ENCODE measurements around the gene FBXL17. TPM values are rescaled to one million over a fixed set of nuclear protein-coding genes. Genes with fewer than 3 reads are reported as not detected.

FBXL17 gene
- total and polyA plus RNA-seq, 9 of the 15 experiments (the other 6 are each of a cell fraction or from before 2014, with no cell fraction given) = 0.32 to 5.4 (median 1.8) TPM

DNA sequence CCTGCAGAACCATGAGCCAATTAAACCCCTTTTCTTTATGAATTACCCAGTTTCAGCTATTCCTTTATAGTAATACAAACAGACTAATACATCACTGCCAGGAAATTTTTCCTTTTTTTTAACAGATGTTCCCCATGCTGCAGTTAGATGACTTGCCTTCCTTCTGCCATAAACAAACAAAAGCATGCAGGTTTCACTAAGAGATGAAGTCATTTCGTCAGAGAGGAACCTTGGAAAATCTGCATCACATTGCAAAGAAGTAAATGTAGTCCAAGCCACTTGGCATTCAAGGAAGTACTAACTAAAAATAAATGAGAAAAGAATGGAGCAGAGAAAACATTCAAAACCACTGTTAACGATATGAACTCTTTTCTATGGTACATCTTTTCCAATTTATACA, 517.1 kb downstream of the FBXL17 start:
- H3K9ac ChIP-seq (ENCODE audit: insufficient read depth in 1 of 2, low read depth in 2 of 2, low read length in 2 of 2) = no peak overlapping the region
- TF ChIP-seq SMAD4 (CRISPR knock-in tag; conservative IDR thresholded peaks at IDR 0.05) (no peak), POLR3G (IDR thresholded peaks at IDR 0.05; ENCODE audit: extremely low read depth, insufficient read length, insufficient replicate concordance) (no peak), CGGBP1 (CRISPR knock-in tag; IDR thresholded peaks at IDR 0.05) (no peak), CTCFL (IDR thresholded peaks at IDR 0.05; ENCODE audit: borderline replicate concordance, insufficient read depth, low read depth, low read length, poor library complexity, severe bottlenecking) (no peak), NR2C2 (CRISPR knock-in tag; IDR thresholded peaks at IDR 0.05) (no peak), NR2C2 (tag; IDR thresholded peaks at IDR 0.05) (no peak), GTF2F1 (IDR thresholded peaks at IDR 0.05; ENCODE audit: low read depth, low read length) (no peak), FOXO4 (CRISPR knock-in tag; IDR thresholded peaks at IDR 0.05) (no peak), HOXB6 (CRISPR knock-in tag; IDR thresholded peaks at IDR 0.05; ENCODE audit: borderline replicate concordance) (no peak), NBN (IDR thresholded peaks at IDR 0.05; ENCODE audit: low read depth) (no peak), ZNF23 (CRISPR knock-in tag; IDR thresholded peaks at IDR 0.05) (no peak), ZSCAN32 (CRISPR knock-in tag; IDR thresholded peaks at IDR 0.05) (no peak)
- TF ChIP-seq, protein P1, sequence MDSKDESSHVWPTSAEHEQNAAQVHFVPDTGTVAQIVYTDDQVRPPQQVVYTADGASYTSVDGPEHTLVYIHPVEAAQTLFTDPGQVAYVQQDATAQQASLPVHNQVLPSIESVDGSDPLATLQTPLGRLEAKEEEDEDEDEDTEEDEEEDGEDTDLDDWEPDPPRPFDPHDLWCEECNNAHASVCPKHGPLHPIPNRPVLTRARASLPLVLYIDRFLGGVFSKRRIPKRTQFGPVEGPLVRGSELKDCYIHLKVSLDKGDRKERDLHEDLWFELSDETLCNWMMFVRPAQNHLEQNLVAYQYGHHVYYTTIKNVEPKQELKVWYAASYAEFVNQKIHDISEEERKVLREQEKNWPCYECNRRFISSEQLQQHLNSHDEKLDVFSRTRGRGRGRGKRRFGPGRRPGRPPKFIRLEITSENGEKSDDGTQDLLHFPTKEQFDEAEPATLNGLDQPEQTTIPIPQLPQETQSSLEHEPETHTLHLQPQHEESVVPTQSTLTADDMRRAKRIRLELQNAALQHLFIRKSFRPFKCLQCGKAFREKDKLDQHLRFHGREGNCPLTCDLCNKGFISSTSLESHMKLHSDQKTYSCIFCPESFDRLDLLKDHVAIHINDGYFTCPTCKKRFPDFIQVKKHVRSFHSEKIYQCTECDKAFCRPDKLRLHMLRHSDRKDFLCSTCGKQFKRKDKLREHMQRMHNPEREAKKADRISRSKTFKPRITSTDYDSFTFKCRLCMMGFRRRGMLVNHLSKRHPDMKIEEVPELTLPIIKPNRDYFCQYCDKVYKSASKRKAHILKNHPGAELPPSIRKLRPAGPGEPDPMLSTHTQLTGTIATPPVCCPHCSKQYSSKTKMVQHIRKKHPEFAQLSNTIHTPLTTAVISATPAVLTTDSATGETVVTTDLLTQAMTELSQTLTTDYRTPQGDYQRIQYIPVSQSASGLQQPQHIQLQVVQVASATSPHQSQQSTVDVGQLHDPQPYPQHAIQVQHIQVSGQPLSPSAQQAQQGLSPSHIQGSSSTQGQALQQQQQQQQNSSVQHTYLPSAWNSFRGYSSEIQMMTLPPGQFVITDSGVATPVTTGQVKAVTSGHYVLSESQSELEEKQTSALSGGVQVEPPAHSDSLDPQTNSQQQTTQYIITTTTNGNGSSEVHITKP (IDR thresholded peaks at IDR 0.05; ENCODE audit: partially characterized antibody) = no peak
- no peaks in the 10 kb centered on the region for H3K9me1 ChIP-seq (ENCODE audit: control insufficient read depth, insufficient read depth, low read length)
- no peak overlapping the region for H3K4me2 ChIP-seq (ENCODE audit: insufficient read depth, low read length)
- no peak for FAIRE-seq
- ChIA-PET CTCF (ENCODE audit: low intra/inter-chr PET ratio) (no interaction called here), POLR2A (no interaction called here)
- in situ Hi-C loops (cut with MboI) = no loop called here
- H3K27ac ChIP-seq (ENCODE audit: extremely low read depth, low read depth, low read length) = no peak overlapping the region
- intact Hi-C loops (cut with micrococcal nuclease) = no loop called here
- H2AFZ ChIP-seq (ENCODE audit: low read depth, low read length) = no peak overlapping the region
- no peaks in the 10 kb centered on the region for H3K36me3 ChIP-seq (ENCODE audit: control insufficient read depth, insufficient read depth, low read length)
- no peak for ATAC-seq
- H4K20me1 ChIP-seq (replicated peaks; ENCODE audit: control insufficient read depth, insufficient read depth, low read length) = no peaks in the 10 kb centered on the region
- DNase-seq (ENCODE audit: extremely low read depth in 1 of 4, low spot score in 3 of 4) = no peak
- BruUV-seq (replicated peaks) = no TSS peak
- H3K4me3 ChIP-seq = no peak overlapping the region
- no peaks in the 10 kb centered on the region for H3K9me3 ChIP-seq (replicated peaks; ENCODE audit: control insufficient read depth, insufficient read depth, low read depth, low read length)
- H3K27me3 ChIP-seq (ENCODE audit: control insufficient read depth in 2 of 2, insufficient read depth in 2 of 2, low read length in 2 of 2) = no peaks in the 10 kb centered on the region
- H3K79me2 ChIP-seq (ENCODE audit: control insufficient read depth, insufficient read depth, low read length) = no peaks in the 10 kb centered on the region
- 0% methylated on average over 2 of the region's 2 CpGs for WGBS (ENCODE audit: insufficient coverage, low coverage, missing lambda C conversion rate)
- H3K4me1 ChIP-seq (replicated peaks in 1 of 2; ENCODE audit: control insufficient read depth in 2 of 2, insufficient read depth in 2 of 2, low read length in 2 of 2) = no peaks in the 10 kb centered on the region

Measured in K562 (cell line).